CD4-positive, alpha-beta T cell (primary cell): ENCODE results near the gene EPHB1. TPM values are rescaled to one million over a fixed set of nuclear protein-coding genes. Genes with fewer than 3 reads are reported as not detected.

Experiments used
- ATAC-seq: fragments of 200-7000 bp; cut with Tn5 transposase; one replicate; pipeline ENCODE4 v1.10.0; 2022; ENCODE audit warnings: mild to moderate bottlenecking; ENCODE audit not compliant: poor library complexity
- CTCF ChIA-PET: fragments of 350-600 bp; sonication (Branson Sonifier 250); formaldehyde crosslinking; loops from one replicate; lab custom pipeline; 2021; ENCODE audit warnings: antibody characterized with exemption, inconsistent platforms; lab: Charles Lee
- POLR2A ChIA-PET: fragments of 350-600 bp; sonication (Branson Sonifier 250); formaldehyde crosslinking; loops from one replicate; lab custom pipeline; 2021; ENCODE audit warnings: antibody characterized with exemption, inconsistent platforms; lab: Charles Lee
- DNase-seq, 14 experiments: peaks; one replicate each; pipeline ENCODE4 v3.0.0-alpha.2; 2013 to 2020; ENCODE audit warnings: mixed read lengths in 2 of 14
- H3K27ac ChIP-seq, 2 donors: one replicate each; pipeline versions ENCODE4 v1.5.1 to v1.7.0; 2013; ENCODE audit warnings: low read length in 2 of 2, low read depth in 1 of 2, mild to moderate bottlenecking in 1 of 2
- H3K27me3 ChIP-seq, 2 experiments: 1 replicate in 1 of 2; 2 replicates in 1 of 2; pipeline versions ENCODE4 v1.6.1 to v1.7.0; 2013; ENCODE audit warnings: low read length in 2 of 2, control low read depth in 1 of 2, mild to moderate bottlenecking in 1 of 2, moderate library complexity in 1 of 2; ENCODE audit not compliant: insufficient read depth in 2 of 2, control insufficient read depth in 1 of 2
- H3K36me3 ChIP-seq: one replicate; pipeline ENCODE4 v1.6.1; 2013; ENCODE audit warnings: low read length, control low read depth; ENCODE audit not compliant: insufficient read depth
- H3K4me1 ChIP-seq: one replicate; pipeline ENCODE4 v1.6.1; 2013; ENCODE audit warnings: low read length, control low read depth; ENCODE audit not compliant: insufficient read depth
- H3K4me3 ChIP-seq: one replicate; pipeline ENCODE4 v1.5.1; 2013; ENCODE audit warnings: mild to moderate bottlenecking, low read length, moderate library complexity
- H3K9me3 ChIP-seq, 2 experiments: 1 replicate in 1 of 2; 2 replicates in 1 of 2; pipeline versions ENCODE4 v1.6.1 to v1.7.0; 2013; ENCODE audit warnings: low read length in 2 of 2, mild to moderate bottlenecking in 2 of 2, control low read depth in 1 of 2, moderate library complexity in 1 of 2; ENCODE audit not compliant: control insufficient read depth in 1 of 2, insufficient read depth in 1 of 2
- H3K27ac Mint-ChIP-seq: one replicate; pipeline ENCODE4 v1.8.0; 2020; ENCODE audit warnings: mixed read lengths
- H3K27me3 Mint-ChIP-seq: one replicate; pipeline ENCODE4 v1.8.0; 2021; ENCODE audit warnings: mixed read lengths
- H3K36me3 Mint-ChIP-seq: one replicate; pipeline ENCODE4 v1.8.0; 2021; ENCODE audit warnings: low read depth, mixed read lengths
- H3K4me1 Mint-ChIP-seq: one replicate; pipeline ENCODE4 v1.8.0; 2021; ENCODE audit warnings: low read depth, mixed read lengths
- H3K4me3 Mint-ChIP-seq: one replicate; pipeline ENCODE4 v1.8.0; 2020; ENCODE audit warnings: mild to moderate bottlenecking, mixed read lengths
- H3K9me3 Mint-ChIP-seq: one replicate; pipeline ENCODE4 v1.8.0; 2020; ENCODE audit warnings: mixed read lengths
- intact Hi-C, 2 experiments: fragments of 100-400 bp; cut with DNase I in 1 of 2; cut with micrococcal nuclease in 1 of 2; formaldehyde crosslinking; loops; one replicate each; pipeline versions ENCODE4 v1.15.1 to v1.9.0; 2023 to 2025; cut with DNase I, micrococcal nuclease
- total RNA-seq, 174 experiments: library from RNA in 2 of 174; stranded (reverse) in 2 of 174; gene quantifications; one replicate each; pipeline ENCODE4 v1.2.3 and lab custom pipeline; 2021 to 2026
- TF ChIP-seq, protein P1 (sequence below): fragments of 200-600 bp; IDR thresholded peaks from one replicate; pipeline ENCODE4 v1.8.0; 2022; ENCODE audit warnings: antibody characterized with exemption, mild to moderate bottlenecking

Gene EPHB1
- total RNA-seq, 2 experiments from 2014 or later = 0.08 to 0.49 TPM

DNA sequence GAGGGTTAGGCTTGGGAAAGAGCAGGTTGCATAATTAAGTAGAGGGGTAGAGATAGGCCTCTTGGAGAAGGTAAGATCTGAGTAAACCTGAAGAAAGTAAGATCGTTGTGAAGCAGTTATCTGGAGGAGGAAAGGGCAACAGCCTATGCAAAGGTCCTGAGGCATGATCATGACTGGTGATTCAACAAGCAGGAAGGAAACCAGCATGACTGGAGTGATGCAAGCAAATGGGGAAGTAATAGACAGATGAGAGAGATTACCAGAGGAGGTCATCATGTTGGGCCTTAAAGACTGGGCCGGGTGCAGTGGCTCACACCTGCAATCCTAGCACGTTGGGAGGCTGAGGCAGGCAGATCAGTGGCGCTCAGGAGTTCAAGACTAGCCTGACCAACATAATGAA is 360.2 kb downstream of the EPHB1 start:
- peaks cover 3% of the 10 kb centered on the region for H3K9me3 Mint-ChIP-seq
- POLR2A ChIA-PET = no interaction called here
- no peaks in the 10 kb centered on the region for H3K36me3 ChIP-seq
- intact Hi-C loops = no loop called here
- H3K27ac Mint-ChIP-seq = no peak overlapping the region
- no peak overlapping the region for H3K4me3 ChIP-seq
- H3K4me1 ChIP-seq = no peaks in the 10 kb centered on the region
- no peak overlapping the region for H3K4me3 Mint-ChIP-seq
- H3K4me1 Mint-ChIP-seq = no peaks in the 10 kb centered on the region
- DNase-seq (no peak), ATAC-seq (no peak)
- CTCF ChIA-PET = no interaction called here
- H3K36me3 Mint-ChIP-seq = no peaks in the 10 kb centered on the region
- no peaks in the 10 kb centered on the region for H3K27me3 ChIP-seq
- H3K9me3 ChIP-seq = no peaks in the 10 kb centered on the region
- no peak overlapping the region for H3K27ac ChIP-seq
- H3K27me3 Mint-ChIP-seq = no peaks in the 10 kb centered on the region
- TF ChIP-seq, protein P1, sequence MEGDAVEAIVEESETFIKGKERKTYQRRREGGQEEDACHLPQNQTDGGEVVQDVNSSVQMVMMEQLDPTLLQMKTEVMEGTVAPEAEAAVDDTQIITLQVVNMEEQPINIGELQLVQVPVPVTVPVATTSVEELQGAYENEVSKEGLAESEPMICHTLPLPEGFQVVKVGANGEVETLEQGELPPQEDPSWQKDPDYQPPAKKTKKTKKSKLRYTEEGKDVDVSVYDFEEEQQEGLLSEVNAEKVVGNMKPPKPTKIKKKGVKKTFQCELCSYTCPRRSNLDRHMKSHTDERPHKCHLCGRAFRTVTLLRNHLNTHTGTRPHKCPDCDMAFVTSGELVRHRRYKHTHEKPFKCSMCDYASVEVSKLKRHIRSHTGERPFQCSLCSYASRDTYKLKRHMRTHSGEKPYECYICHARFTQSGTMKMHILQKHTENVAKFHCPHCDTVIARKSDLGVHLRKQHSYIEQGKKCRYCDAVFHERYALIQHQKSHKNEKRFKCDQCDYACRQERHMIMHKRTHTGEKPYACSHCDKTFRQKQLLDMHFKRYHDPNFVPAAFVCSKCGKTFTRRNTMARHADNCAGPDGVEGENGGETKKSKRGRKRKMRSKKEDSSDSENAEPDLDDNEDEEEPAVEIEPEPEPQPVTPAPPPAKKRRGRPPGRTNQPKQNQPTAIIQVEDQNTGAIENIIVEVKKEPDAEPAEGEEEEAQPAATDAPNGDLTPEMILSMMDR = no peak

DNA sequence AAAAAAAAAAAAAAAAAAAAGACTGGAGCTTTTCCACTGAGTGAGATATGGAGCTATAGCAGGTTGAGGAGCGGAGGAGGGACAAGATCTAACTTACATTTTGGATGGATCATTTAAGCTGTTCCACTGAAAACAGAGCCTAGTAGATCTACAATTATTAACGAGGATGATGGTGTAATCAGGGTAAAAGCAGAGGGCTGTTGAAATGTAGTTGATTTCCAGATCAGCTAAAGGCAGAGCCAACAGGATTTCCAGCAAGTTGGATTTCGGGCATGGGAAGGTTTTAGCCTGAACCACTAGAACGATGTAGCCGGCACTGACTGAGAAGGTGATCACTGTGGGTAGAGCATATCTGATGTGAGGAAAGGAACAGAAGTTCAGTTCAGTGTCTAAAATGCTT is 360.7 kb downstream of the EPHB1 start:
- no peaks in the 10 kb centered on the region for H3K4me1 Mint-ChIP-seq
- intact Hi-C loops = no loop called here
- no peaks in the 10 kb centered on the region for H3K36me3 Mint-ChIP-seq
- Histone ChIP-seq H3K27ac (no peak overlapping the region), H3K9me3 (no peaks in the 10 kb centered on the region), H3K27me3 (no peaks in the 10 kb centered on the region), H3K4me3 (no peak overlapping the region), H3K36me3 (no peaks in the 10 kb centered on the region), H3K4me1 (no peaks in the 10 kb centered on the region)
- CTCF ChIA-PET = no interaction called here
- POLR2A ChIA-PET = no interaction called here
- DNase-seq = no peak
- no peaks in the 10 kb centered on the region for H3K27me3 Mint-ChIP-seq
- no peak overlapping the region for H3K4me3 Mint-ChIP-seq
- ATAC-seq = no peak
- TF ChIP-seq, protein P1 = no peak
- peaks cover 3% of the 10 kb centered on the region for H3K9me3 Mint-ChIP-seq
- no peak overlapping the region for H3K27ac Mint-ChIP-seq

DNA sequence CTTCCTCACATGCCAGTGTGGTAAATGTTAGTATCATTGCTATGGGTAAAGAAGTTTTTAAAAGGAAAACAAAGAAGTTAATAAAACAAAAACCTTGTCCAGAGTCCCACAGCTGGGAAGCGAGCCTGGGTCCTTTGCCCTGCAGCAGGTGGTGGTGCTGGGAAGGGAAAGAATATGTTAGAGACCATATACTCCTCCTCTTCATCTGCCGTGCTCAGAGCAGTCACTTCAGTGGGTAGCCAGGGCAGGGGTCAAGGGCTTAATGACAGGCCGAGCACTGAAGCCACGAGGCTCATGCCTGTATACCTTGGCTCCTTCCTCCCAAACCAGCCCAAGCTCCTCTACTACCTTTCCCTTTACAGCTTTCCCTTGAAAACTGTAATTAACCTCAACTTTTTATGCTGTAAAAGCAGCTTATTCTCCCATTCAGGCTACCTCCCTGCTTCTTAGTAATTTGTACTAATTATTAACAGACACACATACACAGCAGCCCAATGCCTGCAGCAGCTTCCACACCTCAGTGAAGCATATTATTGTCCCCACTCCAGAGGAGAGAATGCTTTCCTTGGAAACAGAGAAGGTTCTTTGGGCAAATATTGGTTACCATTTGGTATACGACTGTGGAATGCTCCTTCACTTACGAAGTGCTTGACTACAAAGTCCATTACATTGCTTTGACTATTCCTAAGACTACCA is 362.1 kb downstream of the EPHB1 start:
- H3K27ac Mint-ChIP-seq = no peak overlapping the region
- ATAC-seq = no peak
- intact Hi-C loops = no loop called here
- H3K4me3 Mint-ChIP-seq = no peak overlapping the region
- H3K4me3 ChIP-seq = no peak overlapping the region
- POLR2A ChIA-PET = no interaction called here
- H3K27me3 Mint-ChIP-seq = no peaks in the 10 kb centered on the region
- no peaks in the 10 kb centered on the region for H3K9me3 ChIP-seq
- H3K36me3 ChIP-seq = no peaks in the 10 kb centered on the region
- H3K27me3 ChIP-seq = no peaks in the 10 kb centered on the region
- TF ChIP-seq, protein P1 = no peak
- H3K9me3 Mint-ChIP-seq = peaks cover 3% of the 10 kb centered on the region
- DNase-seq = no peak
- CTCF ChIA-PET = no interaction called here
- no peaks in the 10 kb centered on the region for H3K4me1 Mint-ChIP-seq
- no peak overlapping the region for H3K27ac ChIP-seq
- H3K4me1 ChIP-seq = no peaks in the 10 kb centered on the region
- no peaks in the 10 kb centered on the region for H3K36me3 Mint-ChIP-seq
